IMR-90 (cell line): ENCODE results near the gene ZSCAN5B. TPM values are rescaled to one million over a fixed set of nuclear protein-coding genes. Genes with fewer than 3 reads are reported as not detected.

ENCODE experiments used
- CHD1 ChIP-seq: IDR thresholded peaks from 2 replicates; pipeline ENCODE4 v1.6.1; 2012; ENCODE audit warnings: low read depth, low read length, improper control_type of control experiment
- FOS ChIP-seq: fragments of 150-350 bp; IDR thresholded peaks from 2 replicates; pipeline ENCODE4 v1.6.1; 2016; ENCODE audit warnings: low read depth, low read length
- POLR2A ChIP-seq: IDR thresholded peaks from 2 replicates; pipeline ENCODE4 v1.6.1; 2012; ENCODE audit warnings: mild to moderate bottlenecking, low read depth, low read length
- polyA plus RNA-seq, 3 experiments: library from polyadenylated mRNA; depleted of rRNA; stranded (reverse); fragments of >200 nt; gene quantifications; 2 replicates each; pipeline ENCODE4 v1.2.3, GENCODE V29; 2012; ENCODE audit warnings: low replicate concordance in 1 of 3
- total RNA-seq: library from RNA; depleted of rRNA; stranded (reverse); fragments of >200 nt; gene quantifications from 2 replicates; pipeline ENCODE4 v1.2.3, GENCODE V29; 2012; rRNA removed

The ZSCAN5B gene
- total and polyA plus RNA-seq, 2 of the 4 experiments (the other 2 are of a cell fraction), result not detected

DNA sequence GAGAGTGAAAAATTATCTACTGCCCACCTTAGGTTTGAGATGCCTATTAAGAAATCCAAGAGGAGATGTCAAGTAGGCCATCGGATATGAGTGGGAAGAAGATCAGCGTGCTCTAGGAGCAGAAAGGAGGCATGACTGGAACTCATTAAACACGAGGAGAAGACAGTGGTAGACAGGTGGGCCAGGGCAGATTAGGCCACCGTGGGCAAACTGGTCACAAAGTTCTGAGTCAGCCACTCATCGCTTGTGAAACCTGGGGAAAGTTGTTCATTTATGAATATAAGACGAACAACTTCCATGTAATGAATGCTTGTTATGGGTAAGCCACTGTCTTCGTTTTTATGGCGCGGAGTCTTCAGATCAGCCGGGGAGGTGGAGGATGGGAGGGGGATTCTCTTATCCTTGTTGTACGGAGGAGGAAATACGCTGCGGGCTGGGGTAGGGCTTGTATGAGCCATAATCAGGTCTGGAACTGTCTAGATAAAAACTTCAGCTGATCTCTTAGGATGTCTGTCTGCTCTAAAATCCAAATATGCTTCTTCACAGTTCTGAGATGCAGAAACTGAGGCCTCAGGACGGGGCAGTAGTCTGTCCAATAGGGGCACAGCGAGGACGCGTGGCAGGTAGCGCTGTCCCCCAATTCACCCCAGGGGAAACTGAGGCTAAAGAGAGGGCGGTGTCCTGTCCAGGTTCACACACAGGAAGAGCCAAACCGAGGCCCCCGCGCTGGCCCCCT, 57.6 kb downstream of the ZSCAN5B start (continued):
- TF ChIP-seq POLR2A (no peak), FOS (no peak), CHD1 (no peak)

Other genes with a start within 250 kb of the ZSCAN5B start
- not detected in 2 replicates for gene NLRP8, start 250.0 kb downstream of the ZSCAN5B start, total RNA-seq
- not detected in 2 replicates for gene NLRP8, start 250.0 kb downstream of the ZSCAN5B start, polyA plus RNA-seq (2012; rRNA removed)
- not detected in 2 replicates for gene NLRP5, start 211.0 kb downstream of the ZSCAN5B start, total RNA-seq
- gene NLRP5, start 211.0 kb downstream of the ZSCAN5B start, polyA plus RNA-seq (2012; rRNA removed), result not detected in 2 replicates
- gene ZNF787, start 76.5 kb downstream of the ZSCAN5B start, total RNA-seq, result 4.8 and 5.6 TPM in 2 replicates
- gene ZNF787, start 76.5 kb downstream of the ZSCAN5B start, polyA plus RNA-seq (2012; rRNA removed), result 11.2 and 17.7 TPM in 2 replicates
- 2.5 and 3.3 TPM in 2 replicates for gene ZNF444, start 56.5 kb downstream of the ZSCAN5B start, total RNA-seq
- 20.3 and 25.2 TPM in 2 replicates for gene ZNF444, start 56.5 kb downstream of the ZSCAN5B start, polyA plus RNA-seq (2012; rRNA removed)
- not detected in 2 replicates for gene GALP, start 21.8 kb downstream of the ZSCAN5B start, total RNA-seq
- not detected in 2 replicates for gene GALP, start 21.8 kb downstream of the ZSCAN5B start, polyA plus RNA-seq (2012; rRNA removed)
- not detected in 2 replicates for gene ZSCAN5C, start 4.5 kb upstream of the ZSCAN5B start, total RNA-seq
- gene ZSCAN5C, start 4.5 kb upstream of the ZSCAN5B start, polyA plus RNA-seq (2012; rRNA removed), result not detected in 2 replicates
- gene EDDM13, start 75.0 kb upstream of the ZSCAN5B start, total RNA-seq, result not detected in 2 replicates
- not detected in 2 replicates for gene EDDM13, start 75.0 kb upstream of the ZSCAN5B start, polyA plus RNA-seq (2012; rRNA removed)
- gene ZSCAN5A, start 117.1 kb upstream of the ZSCAN5B start, total RNA-seq, result 3.6 and 4.3 TPM in 2 replicates
- gene ZSCAN5A, start 117.1 kb upstream of the ZSCAN5B start, polyA plus RNA-seq (2012; rRNA removed), result 5.0 and 7.5 TPM in 2 replicates
- gene ZNF582, start 195.8 kb upstream of the ZSCAN5B start, total RNA-seq, result 1.7 and 1.8 TPM in 2 replicates
- 1.6 and 1.9 TPM in 2 replicates for gene ZNF582, start 195.8 kb upstream of the ZSCAN5B start, polyA plus RNA-seq (2012; rRNA removed)
- gene ZNF583, start 206.5 kb upstream of the ZSCAN5B start, total RNA-seq, result 5.4 and 6.9 TPM in 2 replicates
- gene ZNF583, start 206.5 kb upstream of the ZSCAN5B start, polyA plus RNA-seq (2012; rRNA removed), result 1.9 and 2.8 TPM in 2 replicates